Smooth muscle cell (in vitro differentiated cells): Measurements from ENCODE around the gene EXOC3L2. TPM values are rescaled to one million over a fixed set of nuclear protein-coding genes. Genes with fewer than 3 reads are reported as not detected.

Source experiments
- DNase-seq: peaks from one replicate; lab custom pipeline; 2025; ENCODE audit not compliant: unreplicated experiment; lab: John Stamatoyannopoulos, UW
- H2AFZ ChIP-seq: fragments of 200-600 bp; sonication (generic); 2 replicates; pipeline ENCODE4 v1.6.0; 2016; ENCODE audit warnings: antibody characterized with exemption, low read depth, mild to moderate bottlenecking
- H3F3A ChIP-seq: fragments of 200-600 bp; sonication (generic); 2 replicates; pipeline ENCODE4 v1.6.0; 2017; ENCODE audit warnings: antibody characterized with exemption, low read depth
- H3K27ac ChIP-seq: fragments of 200-600 bp; sonication (generic); 2 replicates; pipeline ENCODE4 v1.5.1; 2016; ENCODE audit warnings: low read depth, mild to moderate bottlenecking
- H3K27me3 ChIP-seq: fragments of 200-600 bp; sonication (generic); 2 replicates; pipeline ENCODE4 v1.6.1; 2016; ENCODE audit warnings: low read depth, mild to moderate bottlenecking
- H3K36me3 ChIP-seq: fragments of 200-600 bp; sonication (generic); 2 replicates; pipeline ENCODE4 v1.5.1; 2016; ENCODE audit warnings: low read depth
- H3K4me1 ChIP-seq: fragments of 200-600 bp; sonication (generic); 2 replicates; pipeline ENCODE4 v1.5.1; 2016; ENCODE audit warnings: low read depth
- H3K4me2 ChIP-seq: fragments of 200-600 bp; sonication (generic); 2 replicates; pipeline ENCODE4 v1.6.0; 2016; ENCODE audit warnings: mild to moderate bottlenecking
- H3K4me3 ChIP-seq: fragments of 200-600 bp; sonication (generic); 2 replicates; pipeline ENCODE4 v1.5.1; 2016; ENCODE audit warnings: mild to moderate bottlenecking
- H3K79me2 ChIP-seq: fragments of 200-600 bp; sonication (generic); 2 replicates; pipeline ENCODE4 v1.6.0; 2016; ENCODE audit warnings: low read depth, mild to moderate bottlenecking
- H3K9ac ChIP-seq: fragments of 200-600 bp; sonication (generic); 2 replicates; pipeline ENCODE4 v1.6.0; 2016; ENCODE audit warnings: low read depth
- H3K9me3 ChIP-seq: fragments of 200-600 bp; sonication (generic); replicated peaks from 2 replicates; pipeline ENCODE4 v1.5.1; 2016; ENCODE audit warnings: low read depth
- H4K20me1 ChIP-seq: fragments of 200-600 bp; sonication (generic); 2 replicates; pipeline ENCODE4 v1.6.0; 2016; ENCODE audit warnings: low read depth
- WGBS: methylation state at CpG from one replicate; pipeline ENCODE4 v1.1.7; 2016; ENCODE audit warnings: low lambda C conversion rate; 5-methylcytosine and 5-hydroxymethylcytosine counted together
- polyA plus RNA-seq: library from polyadenylated mRNA; unstranded; fragments of >200 nt; fragmentation: Nextera tagmentation; extraction: Ambion mirVana; gene quantifications from 2 replicates; pipeline ENCODE4 v1.2.1, GENCODE V29; 2016
- total RNA-seq: library from RNA; depleted of rRNA; stranded (reverse); fragments of >200 nt; gene quantifications from 2 replicates; pipeline ENCODE4 v1.2.3, GENCODE V29; 2014
- TF ChIP-seq, protein P1 (sequence below): fragments of 200-600 bp; sonication (generic); IDR thresholded peaks from 2 replicates; pipeline ENCODE4 v1.5.1; 2017; ENCODE audit warnings: borderline replicate concordance, mild to moderate bottlenecking, antibody characterized with exemption; ENCODE audit not compliant: insufficient read depth, poor library complexity, severe bottlenecking

EXOC3L2 gene
- total RNA-seq (0.76 and 1.8 TPM in 2 replicates), polyA plus RNA-seq (6.0 and 7.5 TPM in 2 replicates)

- Histone ChIP-seq H3K27ac (peak within 1 kb of the TSS; percentile 42), H2AFZ (peak within 1 kb of the TSS; percentile 72), H3K9ac (no peak within 1 kb of the TSS), H3K9me3 (no peaks in the 10 kb centered on the region), H3K4me1 (no peaks in the 10 kb centered on the region), H3K4me3 (peak within 1 kb of the TSS; percentile 18), H3K4me2 (peak within 1 kb of the TSS; percentile 77), H4K20me1 (no peaks in the 10 kb centered on the region), H3K27me3 (no peaks in the 10 kb centered on the region), H3K79me2 (peaks cover 3% of the 10 kb centered on the region), H3K36me3 (no peaks in the 10 kb centered on the region), H3F3A (no peaks in the 10 kb centered on the region)
- whole genome bisulfite sequencing = 32% methylated on average over 17 of the region's 17 CpGs
- TF ChIP-seq, protein P1, sequence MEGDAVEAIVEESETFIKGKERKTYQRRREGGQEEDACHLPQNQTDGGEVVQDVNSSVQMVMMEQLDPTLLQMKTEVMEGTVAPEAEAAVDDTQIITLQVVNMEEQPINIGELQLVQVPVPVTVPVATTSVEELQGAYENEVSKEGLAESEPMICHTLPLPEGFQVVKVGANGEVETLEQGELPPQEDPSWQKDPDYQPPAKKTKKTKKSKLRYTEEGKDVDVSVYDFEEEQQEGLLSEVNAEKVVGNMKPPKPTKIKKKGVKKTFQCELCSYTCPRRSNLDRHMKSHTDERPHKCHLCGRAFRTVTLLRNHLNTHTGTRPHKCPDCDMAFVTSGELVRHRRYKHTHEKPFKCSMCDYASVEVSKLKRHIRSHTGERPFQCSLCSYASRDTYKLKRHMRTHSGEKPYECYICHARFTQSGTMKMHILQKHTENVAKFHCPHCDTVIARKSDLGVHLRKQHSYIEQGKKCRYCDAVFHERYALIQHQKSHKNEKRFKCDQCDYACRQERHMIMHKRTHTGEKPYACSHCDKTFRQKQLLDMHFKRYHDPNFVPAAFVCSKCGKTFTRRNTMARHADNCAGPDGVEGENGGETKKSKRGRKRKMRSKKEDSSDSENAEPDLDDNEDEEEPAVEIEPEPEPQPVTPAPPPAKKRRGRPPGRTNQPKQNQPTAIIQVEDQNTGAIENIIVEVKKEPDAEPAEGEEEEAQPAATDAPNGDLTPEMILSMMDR = no peak
- DNase-seq = no peak
Observed at GRCh38 chr19:45245334-45245787, at the start of gene EXOC3L2. Gene EXOC3L2 (minus strand): TSS chr19:45245407. CDS start chr19:45239045, 6,362 bp downstream.

GRCh38 chr19:45294291-45295029 is 49.3 kb upstream of the EXOC3L2 start:
- 91% methylated on average over 12 of the region's 12 CpGs for WGBS
- Histone ChIP-seq H3K27ac (no peak overlapping the region), H3K9me3 (no peaks in the 10 kb centered on the region), H3K79me2 (no peaks in the 10 kb centered on the region), H3K27me3 (no peaks in the 10 kb centered on the region), H3K4me2 (no peak overlapping the region), H4K20me1 (no peaks in the 10 kb centered on the region), H3K4me1 (no peaks in the 10 kb centered on the region), H3K4me3 (no peak overlapping the region), H2AFZ (no peak overlapping the region), H3K9ac (no peak overlapping the region), H3F3A (no peaks in the 10 kb centered on the region), H3K36me3 (peaks cover 18% of the 10 kb centered on the region)
- DNase-seq = no peak
- TF ChIP-seq, protein P1 = no peak

- no peaks in the 10 kb centered on the region for H3K4me1 ChIP-seq
- H3K36me3 ChIP-seq = peaks cover 18% of the 10 kb centered on the region
- no peak overlapping the region for H3K4me2 ChIP-seq
- no peak overlapping the region for H3K9ac ChIP-seq
- H3K79me2 ChIP-seq = no peaks in the 10 kb centered on the region
- H3F3A ChIP-seq = no peaks in the 10 kb centered on the region
- H3K27ac ChIP-seq = no peak overlapping the region
- no peaks in the 10 kb centered on the region for H4K20me1 ChIP-seq
- H3K9me3 ChIP-seq = no peaks in the 10 kb centered on the region
- no peak overlapping the region for H3K4me3 ChIP-seq
- DNase-seq = no peak
- H2AFZ ChIP-seq = no peak overlapping the region
- 79% methylated on average over 4 of the region's 4 CpGs for WGBS
- no peaks in the 10 kb centered on the region for H3K27me3 ChIP-seq
- TF ChIP-seq, protein P1 = no peak
Observed at GRCh38 chr19:45293682-45294081, 48.5 kb upstream of the EXOC3L2 start.
